K562 (cell line): ENCODE measurements around the gene GALT. TPM values are rescaled to one million over a fixed set of nuclear protein-coding genes. Genes with fewer than 3 reads are reported as not detected.

Source experiments
- CREB1 ChIP-seq, 2 experiments: sonication (generic) in 1 of 2; formaldehyde crosslinking in 1 of 2; IDR thresholded peaks; 2 replicates each; pipeline versions ENCODE4 v1.6.1 to v1.8.0; 2012 to 2022; ENCODE audit warnings: inconsistent platforms in 1 of 2, mild to moderate bottlenecking in 1 of 2, missing genetic modification reagents in 1 of 2, moderate library complexity in 1 of 2
- GABPB1 ChIP-seq: sonication (generic); formaldehyde crosslinking; IDR thresholded peaks from 2 replicates; pipeline ENCODE4 v1.8.0; 2022; ENCODE audit warnings: mild to moderate bottlenecking, missing genetic modification reagents
- POLR2AphosphoS5 ChIP-seq: IDR thresholded peaks from 2 replicates; pipeline ENCODE4 v1.6.1; 2011; ENCODE audit warnings: mild to moderate bottlenecking, low read depth, low read length, moderate library complexity; ENCODE audit not compliant: control insufficient read depth, insufficient read depth
- RBM34 ChIP-seq: fragments of 200-400 bp; formaldehyde crosslinking; IDR thresholded peaks from 2 replicates; pipeline ENCODE4 v1.6.1; 2018; ENCODE audit warnings: low read length, borderline replicate concordance; ENCODE audit not compliant: insufficient read depth
- SAP30 ChIP-seq: fragments of 200-600 bp; sonication (generic); IDR thresholded peaks from 2 replicates; pipeline ENCODE4 v1.6.1; 2012; ENCODE audit warnings: borderline replicate concordance, low read depth, mild to moderate bottlenecking, moderate library complexity, low read length, control low read depth, inconsistent platforms; ENCODE audit not compliant: insufficient read depth, poor library complexity, severe bottlenecking
- SMARCE1 ChIP-seq: fragments of 450-650 bp; IDR thresholded peaks from 2 replicates; pipeline ENCODE4 v1.7.1; 2016; ENCODE audit warnings: mild to moderate bottlenecking
- TAF1 ChIP-seq: IDR thresholded peaks from 2 replicates; pipeline ENCODE4 v1.6.1; 2011; ENCODE audit warnings: mild to moderate bottlenecking, low read length, moderate library complexity; ENCODE audit not compliant: insufficient read depth, control insufficient read depth, severe bottlenecking; ENCODE audit errors: extremely low read depth
- TCF7 ChIP-seq: sonication (generic); IDR thresholded peaks from 2 replicates; pipeline ENCODE4 v1.6.1; 2016; ENCODE audit warnings: antibody characterized with exemption, borderline replicate concordance
- TOE1 ChIP-seq, 2 experiments: fragments of 450-650 bp in 1 of 2; sonication (generic) in 1 of 2; formaldehyde crosslinking in 1 of 2; IDR thresholded peaks; 2 replicates each; pipeline versions ENCODE4 v1.7.1 to v1.8.0; 2016 to 2022; ENCODE audit warnings: borderline replicate concordance in 2 of 2, mild to moderate bottlenecking in 2 of 2, antibody characterized with exemption in 1 of 2, inconsistent platforms in 1 of 2, low read depth in 1 of 2, missing genetic modification reagents in 1 of 2, moderate library complexity in 1 of 2
- polyA plus RNA-seq, 8 experiments: library from polyadenylated mRNA; depleted of rRNA in 4 of 8; stranded (reverse) in 5 of 8; unstranded in 3 of 8; fragments of >200 nt; fragmentation: Nextera tagmentation in 2 of 8; fragmentation: Illumina TruSeq in 1 of 8; extraction: Ambion mirVana in 2 of 8; extraction: Trizol in 1 of 8; gene quantifications; 2 replicates each; pipeline versions ENCODE4 v1.2.1 to v1.2.3, GENCODE V29; 2011 to 2014; ENCODE audit warnings: inconsistent platforms in 1 of 8, missing spikeins in 1 of 8
- total RNA-seq, 7 experiments: library from RNA; depleted of rRNA in 6 of 7; stranded (reverse); fragments of >200 nt in 6 of 7; fragmentation: Illumina TruSeq in 2 of 7; extraction: Trizol in 2 of 7; gene quantifications; 2 replicates each; pipeline versions ENCODE4 v1.2.1 to v1.2.3, GENCODE V29; 2011 to 2021; ENCODE audit warnings: low replicate concordance in 1 of 7
- TF ChIP-seq, protein P1 (sequence below): sonication (generic); formaldehyde crosslinking; IDR thresholded peaks from 2 replicates; pipeline ENCODE4 v1.8.0; 2023; ENCODE audit warnings: missing genetic modification reagents, mild to moderate bottlenecking, borderline replicate concordance
- TF ChIP-seq, protein P2 (sequence below): fragments of 250-450 bp; sonication (Bioruptor Pico); IDR thresholded peaks from 2 replicates; pipeline ENCODE4 v1.4.0; 2020
- TF ChIP-seq, protein P3 (sequence below): sonication (generic); formaldehyde crosslinking; IDR thresholded peaks from 2 replicates; pipeline ENCODE4 v1.9.0; 2022; ENCODE audit warnings: mild to moderate bottlenecking, missing genetic modification reagents
- TF ChIP-seq, protein P4 (sequence below), 2 experiments: IDR thresholded peaks in 1 of 2; conservative IDR thresholded peaks in 1 of 2; 2 replicates each; pipeline ENCODE4 v1.6.1; 2016; ENCODE audit warnings: low read depth in 2 of 2, mild to moderate bottlenecking in 1 of 2, missing compliant biosample characterization in 1 of 2, missing genetic modification characterization in 1 of 2, moderate library complexity in 1 of 2

Gene GALT
- total and polyA plus RNA-seq, 9 of the 15 experiments (the other 6 are each of a cell fraction or from before 2014, with no cell fraction given), result 7.3 to 29.2 (median 15.6) TPM

DNA sequence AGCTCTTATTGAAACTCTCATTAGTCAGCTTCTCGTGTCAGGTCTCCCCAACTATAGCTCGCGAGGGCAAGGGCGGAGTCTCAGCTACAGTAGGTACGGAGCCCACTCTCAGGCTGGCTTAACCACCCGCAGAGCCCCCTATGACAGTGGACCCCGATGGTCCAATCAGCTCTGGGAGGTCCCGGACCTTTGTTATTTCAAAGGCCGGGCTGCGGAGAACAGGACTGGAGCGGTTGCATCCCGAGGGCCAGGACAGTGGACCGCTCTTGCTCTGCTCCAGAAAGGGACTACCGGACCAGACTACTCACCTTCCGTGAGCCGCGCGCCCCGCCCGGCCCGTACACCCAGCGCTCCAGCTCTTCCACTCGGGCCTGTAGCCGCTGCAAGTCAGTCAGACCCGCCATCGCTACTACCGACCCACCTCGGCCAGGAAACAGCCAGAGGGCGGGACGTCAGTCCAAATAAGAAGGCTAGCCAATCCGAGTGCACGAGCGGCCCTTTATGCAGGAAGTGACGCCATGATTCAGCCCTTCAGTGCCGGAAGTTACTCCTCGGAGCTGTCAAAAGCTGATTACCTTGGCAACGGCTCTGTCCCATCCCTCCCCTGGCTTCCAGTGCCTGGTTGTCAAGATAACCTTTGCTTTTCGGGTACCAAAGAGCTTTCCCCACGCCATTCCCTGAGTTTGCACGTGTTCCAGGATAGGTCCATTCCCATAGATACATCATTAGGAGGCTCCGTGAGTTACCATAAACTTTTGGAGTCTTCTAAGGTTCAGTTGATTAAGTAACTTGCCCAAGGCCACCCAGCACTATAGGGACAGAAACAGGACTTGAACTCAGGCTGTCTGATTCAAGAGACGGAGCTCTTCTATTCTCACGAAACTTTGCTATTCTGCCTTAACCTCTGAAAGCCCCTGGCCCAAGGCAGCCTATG, 26.1 kb upstream of the GALT start, which contains the start of gene DCTN3 (continued):
- TF ChIP-seq, protein P1, sequence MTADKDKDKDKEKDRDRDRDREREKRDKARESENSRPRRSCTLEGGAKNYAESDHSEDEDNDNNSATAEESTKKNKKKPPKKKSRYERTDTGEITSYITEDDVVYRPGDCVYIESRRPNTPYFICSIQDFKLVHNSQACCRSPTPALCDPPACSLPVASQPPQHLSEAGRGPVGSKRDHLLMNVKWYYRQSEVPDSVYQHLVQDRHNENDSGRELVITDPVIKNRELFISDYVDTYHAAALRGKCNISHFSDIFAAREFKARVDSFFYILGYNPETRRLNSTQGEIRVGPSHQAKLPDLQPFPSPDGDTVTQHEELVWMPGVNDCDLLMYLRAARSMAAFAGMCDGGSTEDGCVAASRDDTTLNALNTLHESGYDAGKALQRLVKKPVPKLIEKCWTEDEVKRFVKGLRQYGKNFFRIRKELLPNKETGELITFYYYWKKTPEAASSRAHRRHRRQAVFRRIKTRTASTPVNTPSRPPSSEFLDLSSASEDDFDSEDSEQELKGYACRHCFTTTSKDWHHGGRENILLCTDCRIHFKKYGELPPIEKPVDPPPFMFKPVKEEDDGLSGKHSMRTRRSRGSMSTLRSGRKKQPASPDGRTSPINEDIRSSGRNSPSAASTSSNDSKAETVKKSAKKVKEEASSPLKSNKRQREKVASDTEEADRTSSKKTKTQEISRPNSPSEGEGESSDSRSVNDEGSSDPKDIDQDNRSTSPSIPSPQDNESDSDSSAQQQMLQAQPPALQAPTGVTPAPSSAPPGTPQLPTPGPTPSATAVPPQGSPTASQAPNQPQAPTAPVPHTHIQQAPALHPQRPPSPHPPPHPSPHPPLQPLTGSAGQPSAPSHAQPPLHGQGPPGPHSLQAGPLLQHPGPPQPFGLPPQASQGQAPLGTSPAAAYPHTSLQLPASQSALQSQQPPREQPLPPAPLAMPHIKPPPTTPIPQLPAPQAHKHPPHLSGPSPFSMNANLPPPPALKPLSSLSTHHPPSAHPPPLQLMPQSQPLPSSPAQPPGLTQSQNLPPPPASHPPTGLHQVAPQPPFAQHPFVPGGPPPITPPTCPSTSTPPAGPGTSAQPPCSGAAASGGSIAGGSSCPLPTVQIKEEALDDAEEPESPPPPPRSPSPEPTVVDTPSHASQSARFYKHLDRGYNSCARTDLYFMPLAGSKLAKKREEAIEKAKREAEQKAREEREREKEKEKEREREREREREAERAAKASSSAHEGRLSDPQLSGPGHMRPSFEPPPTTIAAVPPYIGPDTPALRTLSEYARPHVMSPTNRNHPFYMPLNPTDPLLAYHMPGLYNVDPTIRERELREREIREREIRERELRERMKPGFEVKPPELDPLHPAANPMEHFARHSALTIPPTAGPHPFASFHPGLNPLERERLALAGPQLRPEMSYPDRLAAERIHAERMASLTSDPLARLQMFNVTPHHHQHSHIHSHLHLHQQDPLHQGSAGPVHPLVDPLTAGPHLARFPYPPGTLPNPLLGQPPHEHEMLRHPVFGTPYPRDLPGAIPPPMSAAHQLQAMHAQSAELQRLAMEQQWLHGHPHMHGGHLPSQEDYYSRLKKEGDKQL (CRISPR knock-in tag), result no peak
- TF ChIP-seq RBM34, result no peak
- peak; percentile 45 for TF ChIP-seq TAF1
- peak; percentile 49 for TF ChIP-seq SAP30
- no peak for TF ChIP-seq SMARCE1
- no peak for TF ChIP-seq POLR2AphosphoS5
- TF ChIP-seq, protein P2, sequence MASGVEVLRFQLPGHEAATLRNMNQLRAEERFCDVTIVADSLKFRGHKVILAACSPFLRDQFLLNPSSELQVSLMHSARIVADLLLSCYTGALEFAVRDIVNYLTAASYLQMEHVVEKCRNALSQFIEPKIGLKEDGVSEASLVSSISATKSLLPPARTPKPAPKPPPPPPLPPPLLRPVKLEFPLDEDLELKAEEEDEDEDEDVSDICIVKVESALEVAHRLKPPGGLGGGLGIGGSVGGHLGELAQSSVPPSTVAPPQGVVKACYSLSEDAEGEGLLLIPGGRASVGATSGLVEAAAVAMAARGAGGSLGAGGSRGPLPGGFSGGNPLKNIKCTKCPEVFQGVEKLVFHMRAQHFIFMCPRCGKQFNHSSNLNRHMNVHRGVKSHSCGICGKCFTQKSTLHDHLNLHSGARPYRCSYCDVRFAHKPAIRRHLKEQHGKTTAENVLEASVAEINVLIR (CRISPR knock-in tag), result peak; percentile 72
- TF ChIP-seq CREB1 (IDR thresholded peaks at IDR 0.05), result peak; percentile 73
- TF ChIP-seq CREB1 (CRISPR knock-in tag; IDR thresholded peaks at IDR 0.05), result peak; percentile 84
- TF ChIP-seq TOE1 (IDR thresholded peaks at IDR 0.05; ENCODE audit: borderline replicate concordance), result no peak
- TF ChIP-seq TOE1 (CRISPR knock-in tag; IDR thresholded peaks at IDR 0.05; ENCODE audit: borderline replicate concordance, low read depth), result no peak
- no peak for TF ChIP-seq TCF7
- TF ChIP-seq, protein P3, sequence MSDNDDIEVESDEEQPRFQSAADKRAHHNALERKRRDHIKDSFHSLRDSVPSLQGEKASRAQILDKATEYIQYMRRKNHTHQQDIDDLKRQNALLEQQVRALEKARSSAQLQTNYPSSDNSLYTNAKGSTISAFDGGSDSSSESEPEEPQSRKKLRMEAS (CRISPR knock-in tag), result peak; percentile 38; the same call in 1 of the 2 replicates
- peak; percentile 90 for TF ChIP-seq GABPB1 (CRISPR knock-in tag)
- TF ChIP-seq, protein P4, sequence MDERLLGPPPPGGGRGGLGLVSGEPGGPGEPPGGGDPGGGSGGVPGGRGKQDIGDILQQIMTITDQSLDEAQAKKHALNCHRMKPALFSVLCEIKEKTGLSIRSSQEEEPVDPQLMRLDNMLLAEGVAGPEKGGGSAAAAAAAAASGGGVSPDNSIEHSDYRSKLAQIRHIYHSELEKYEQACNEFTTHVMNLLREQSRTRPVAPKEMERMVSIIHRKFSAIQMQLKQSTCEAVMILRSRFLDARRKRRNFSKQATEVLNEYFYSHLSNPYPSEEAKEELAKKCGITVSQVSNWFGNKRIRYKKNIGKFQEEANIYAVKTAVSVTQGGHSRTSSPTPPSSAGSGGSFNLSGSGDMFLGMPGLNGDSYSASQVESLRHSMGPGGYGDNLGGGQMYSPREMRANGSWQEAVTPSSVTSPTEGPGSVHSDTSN (CRISPR knock-in tag; IDR thresholded peaks at IDR 0.05; ENCODE audit: low read depth), result no peak
- TF ChIP-seq, protein P4 (tag; conservative IDR thresholded peaks at IDR 0.05; ENCODE audit: low read depth), result peak; percentile 80
